Esophagus muscularis mucosa (tissue), 4 donors: Measurements from ENCODE around the gene MACROD2. TPM values are rescaled to one million over a fixed set of nuclear protein-coding genes. Genes with fewer than 3 reads are reported as not detected.

Source experiments
- DNase-seq: peaks from one replicate; pipeline ENCODE4 v3.0.0-alpha.2; 2017; ENCODE audit errors: extremely low spot score
- H3K27ac ChIP-seq, 4 donors: fragments of 200-600 bp; sonication (generic); replicated peaks in 1 of 4; 1 replicate in 3 of 4; 2 replicates in 1 of 4; pipeline ENCODE4 v1.5.1; 2016 to 2019; ENCODE audit warnings: mild to moderate bottlenecking in 1 of 4
- H3K27me3 ChIP-seq, 4 donors: fragments of 200-600 bp; sonication (generic); one replicate each; pipeline versions ENCODE4 v1.5.1 to v1.6.0; 2016 to 2019
- H3K36me3 ChIP-seq, 4 donors: fragments of 200-600 bp; sonication (generic); one replicate each; pipeline ENCODE4 v1.5.1; 2016 to 2019
- H3K4me1 ChIP-seq, 4 donors: fragments of 200-600 bp; sonication (generic); one replicate each; pipeline ENCODE4 v1.5.1; 2016 to 2019
- H3K4me3 ChIP-seq, 4 donors: fragments of 200-600 bp; sonication (generic); 1 replicate in 2 of 4; 2 replicates in 2 of 4; pipeline ENCODE4 v1.5.1; 2016 to 2019; ENCODE audit warnings: mild to moderate bottlenecking in 4 of 4, moderate library complexity in 1 of 4
- H3K9me3 ChIP-seq, 4 donors: fragments of 200-600 bp; sonication (generic); 1 replicate in 3 of 4; 2 replicates in 1 of 4; pipeline ENCODE4 v1.5.1; 2016 to 2019
- EP300 ChIP-seq: sonication (generic); formaldehyde crosslinking; IDR thresholded peaks from one replicate; pipeline ENCODE4 v1.6.1; 2017; ENCODE audit warnings: antibody characterized with exemption
- POLR2A ChIP-seq: fragments of 450-650 bp; IDR thresholded peaks from one replicate; pipeline ENCODE4 v1.6.1; 2017; ENCODE audit warnings: antibody characterized with exemption, moderate library complexity, mild to moderate bottlenecking, low read depth
- POLR2AphosphoS5 ChIP-seq, 2 donors: sonication (generic); formaldehyde crosslinking; IDR thresholded peaks; one replicate each; pipeline ENCODE4 v1.6.1; 2017; ENCODE audit warnings: antibody characterized with exemption in 2 of 2
- WGBS: methylation state at CpG from one replicate; pipeline ENCODE4 v1.1.5; 2018; 5-methylcytosine and 5-hydroxymethylcytosine counted together
- intact Hi-C: fragments of 100-400 bp; cut with DNase I; formaldehyde crosslinking; loops from one replicate; pipeline ENCODE4 v1.15.1; 2023
- total RNA-seq, 4 donors: library from RNA; depleted of rRNA; stranded (reverse); fragments of >200 nt; gene quantifications; one replicate each; pipeline versions ENCODE4 v1.1.0 to v1.2.1, GENCODE V29; 2016
- TF ChIP-seq, protein P1 (sequence below), 3 experiments: fragments of 200-600 bp in 2 of 3; fragments of 450-650 bp in 1 of 3; sonication (generic) in 2 of 3; IDR thresholded peaks; one replicate each; pipeline ENCODE4 v1.5.1; 2017 to 2019; ENCODE audit warnings: antibody characterized with exemption in 3 of 3, mild to moderate bottlenecking in 2 of 3, moderate library complexity in 1 of 3

MACROD2 gene
- total RNA-seq, 4 donors from 2014 or later = 1.4 to 3.6 (median 2.6) TPM

GRCh38 chr20:15716256-15716655 lies 1720.9 kb downstream of the MACROD2 start:
- DNase-seq = no peak
- TF ChIP-seq POLR2AphosphoS5 (IDR thresholded peaks at IDR 0.05) = no peak
- no peak for TF ChIP-seq POLR2A
- Histone ChIP-seq H3K4me3 (no peak overlapping the region), H3K27ac (no peak overlapping the region), H3K27me3 (no peaks in the 10 kb centered on the region), H3K36me3 (no peaks in the 10 kb centered on the region), H3K4me1 (no peaks in the 10 kb centered on the region), H3K9me3 (no peaks in the 10 kb centered on the region)
- intact Hi-C loops = no loop called here
- WGBS = 62% methylated on average over 5 of the region's 5 CpGs

GRCh38 chr20:15726416-15726815 lies 1731.1 kb downstream of the MACROD2 start:
- Histone ChIP-seq H3K9me3 (peaks cover 0 to 16% (median 0%) of the 10 kb centered on the region in 4 donors), H3K36me3 (no peaks in the 10 kb centered on the region), H3K4me1 (no peaks in the 10 kb centered on the region), H3K27ac (no peak overlapping the region), H3K27me3 (no peaks in the 10 kb centered on the region), H3K4me3 (no peak overlapping the region)
- no peak for DNase-seq
- WGBS = 96% methylated on average over 1 of the region's 1 CpG
- intact Hi-C loops = no loop called here
- TF ChIP-seq EP300 = no peak

DNA sequence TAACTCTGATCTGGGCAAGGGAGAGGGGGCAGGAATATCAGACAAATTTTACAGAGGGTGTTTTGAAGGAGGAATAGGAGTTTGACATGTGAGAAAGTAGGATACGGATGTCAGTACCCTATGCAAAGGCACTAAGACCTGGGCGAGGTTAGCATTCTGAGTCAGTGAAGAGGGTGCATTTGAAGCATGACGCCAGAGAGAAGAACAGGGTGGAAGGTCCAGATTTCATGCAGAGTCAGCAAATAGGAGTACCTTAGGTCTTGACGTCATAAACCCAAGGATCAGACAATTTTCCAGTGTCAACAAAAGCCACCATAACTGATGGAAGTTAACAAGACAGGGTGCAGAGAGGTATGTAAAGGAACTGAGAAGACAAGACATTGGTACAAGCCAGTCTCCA lies 1738.7 kb downstream of the MACROD2 start:
- Histone ChIP-seq H3K9me3 (peaks cover 0 to 6% (median 0%) of the 10 kb centered on the region in 4 donors), H3K4me3 (no peak overlapping the region), H3K27ac (no peak overlapping the region), H3K27me3 (no peaks in the 10 kb centered on the region), H3K36me3 (no peaks in the 10 kb centered on the region), H3K4me1 (no peaks in the 10 kb centered on the region)
- WGBS = 83% methylated on average over 4 of the region's 4 CpGs
- intact Hi-C loops = no loop called here
- TF ChIP-seq EP300 (no peak), POLR2A (no peak), POLR2AphosphoS5 (IDR thresholded peaks at IDR 0.05) (no peak)
- TF ChIP-seq, protein P1, sequence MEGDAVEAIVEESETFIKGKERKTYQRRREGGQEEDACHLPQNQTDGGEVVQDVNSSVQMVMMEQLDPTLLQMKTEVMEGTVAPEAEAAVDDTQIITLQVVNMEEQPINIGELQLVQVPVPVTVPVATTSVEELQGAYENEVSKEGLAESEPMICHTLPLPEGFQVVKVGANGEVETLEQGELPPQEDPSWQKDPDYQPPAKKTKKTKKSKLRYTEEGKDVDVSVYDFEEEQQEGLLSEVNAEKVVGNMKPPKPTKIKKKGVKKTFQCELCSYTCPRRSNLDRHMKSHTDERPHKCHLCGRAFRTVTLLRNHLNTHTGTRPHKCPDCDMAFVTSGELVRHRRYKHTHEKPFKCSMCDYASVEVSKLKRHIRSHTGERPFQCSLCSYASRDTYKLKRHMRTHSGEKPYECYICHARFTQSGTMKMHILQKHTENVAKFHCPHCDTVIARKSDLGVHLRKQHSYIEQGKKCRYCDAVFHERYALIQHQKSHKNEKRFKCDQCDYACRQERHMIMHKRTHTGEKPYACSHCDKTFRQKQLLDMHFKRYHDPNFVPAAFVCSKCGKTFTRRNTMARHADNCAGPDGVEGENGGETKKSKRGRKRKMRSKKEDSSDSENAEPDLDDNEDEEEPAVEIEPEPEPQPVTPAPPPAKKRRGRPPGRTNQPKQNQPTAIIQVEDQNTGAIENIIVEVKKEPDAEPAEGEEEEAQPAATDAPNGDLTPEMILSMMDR (IDR thresholded peaks at IDR 0.05) = no peak
- DNase-seq = no peak

DNA sequence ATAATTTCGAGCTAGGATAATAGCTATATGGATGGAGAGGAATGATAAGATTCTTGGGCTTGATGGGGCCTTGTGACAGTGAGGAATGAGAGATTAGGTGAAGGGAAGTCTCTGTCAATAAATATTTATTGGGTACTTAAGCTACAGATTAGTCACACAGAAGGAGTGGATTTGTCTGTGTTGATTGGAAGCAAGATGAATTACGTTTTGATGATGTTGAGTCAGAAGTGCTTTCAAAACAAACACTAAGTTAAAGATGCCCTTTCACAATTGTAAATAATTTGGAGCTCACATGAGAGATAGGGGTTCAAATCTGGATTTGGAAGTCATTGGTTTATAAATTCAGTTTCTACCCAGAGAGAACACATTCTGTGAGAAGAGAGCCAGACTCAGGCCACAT lies 1743.7 kb downstream of the MACROD2 start:
- Histone ChIP-seq H3K9me3 (peaks cover 0 to 2% (median 0%) of the 10 kb centered on the region in 4 donors), H3K27me3 (no peaks in the 10 kb centered on the region), H3K36me3 (no peaks in the 10 kb centered on the region), H3K4me1 (no peaks in the 10 kb centered on the region), H3K4me3 (no peak overlapping the region), H3K27ac (no peak overlapping the region)
- TF ChIP-seq POLR2AphosphoS5 (IDR thresholded peaks at IDR 0.05) (no peak), POLR2A (no peak), EP300 (no peak)
- TF ChIP-seq, protein P1 (IDR thresholded peaks at IDR 0.05) = no peak
- intact Hi-C loops = no loop called here
- DNase-seq = no peak
- 71% methylated on average over 2 of the region's 2 CpGs for WGBS

DNA sequence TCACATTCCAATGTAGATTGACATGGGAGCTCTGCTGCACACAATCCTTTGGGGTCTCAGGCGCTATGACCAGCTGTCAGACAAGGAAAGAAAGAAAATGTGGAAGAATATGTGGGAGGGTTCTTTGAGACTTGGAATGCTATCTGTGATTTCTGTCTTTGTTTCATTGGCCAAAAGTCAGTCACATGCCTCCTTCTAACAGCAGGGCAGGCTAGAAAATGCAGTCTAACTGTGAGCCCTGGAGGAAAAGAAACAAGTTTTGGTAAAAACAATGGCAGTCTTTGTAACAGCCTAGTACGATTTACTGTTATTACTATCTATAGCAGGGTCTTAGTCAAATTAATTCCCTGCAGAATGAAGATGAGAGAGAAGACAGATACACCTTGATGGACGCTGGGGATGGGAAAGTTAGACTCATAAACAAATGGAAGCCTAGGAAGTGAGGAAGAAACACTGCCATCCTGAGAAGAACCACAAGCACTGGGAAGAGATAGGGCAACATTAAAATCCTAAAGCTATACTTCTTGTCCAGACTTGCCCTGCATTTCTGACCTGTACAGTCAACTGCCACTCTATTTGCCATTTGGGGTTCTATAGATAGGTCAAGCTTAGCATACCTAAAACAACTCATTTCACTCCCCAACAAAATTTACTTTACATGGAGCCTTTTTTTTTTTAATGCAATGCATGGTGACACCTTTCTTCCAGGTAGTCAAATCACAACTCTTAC lies 1744.9 kb downstream of the MACROD2 start:
- Histone ChIP-seq H3K27ac (no peak overlapping the region), H3K4me3 (no peak overlapping the region), H3K27me3 (no peaks in the 10 kb centered on the region), H3K9me3 (no peaks in the 10 kb centered on the region), H3K36me3 (no peaks in the 10 kb centered on the region), H3K4me1 (no peaks in the 10 kb centered on the region)
- intact Hi-C loops = no loop called here
- DNase-seq = no peak
- 81% methylated on average over 3 of the region's 3 CpGs for WGBS
- TF ChIP-seq, protein P1 (IDR thresholded peaks at IDR 0.05) = no peak
- TF ChIP-seq POLR2A (no peak), POLR2AphosphoS5 (IDR thresholded peaks at IDR 0.05) (no peak), EP300 (no peak)

DNA sequence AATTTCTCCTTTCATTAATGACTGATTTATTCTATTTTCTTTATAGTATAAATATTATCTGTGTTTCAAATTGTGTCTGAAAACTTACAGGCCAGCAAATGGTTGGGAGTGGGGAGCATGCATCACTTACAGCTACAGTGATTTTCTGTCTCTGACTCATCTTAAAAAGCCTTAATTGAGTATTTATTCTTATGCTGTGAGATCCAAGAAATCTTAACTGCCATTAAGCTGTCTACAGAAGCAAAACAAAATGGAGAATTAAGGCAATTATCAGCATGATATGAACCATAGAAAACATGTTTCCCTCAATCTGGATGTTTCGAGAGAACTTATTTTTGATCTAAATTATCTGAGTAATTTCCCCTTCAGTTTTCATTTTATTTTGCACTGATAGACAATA lies 1746.8 kb downstream of the MACROD2 start:
- intact Hi-C loops = no loop called here
- TF ChIP-seq POLR2A (no peak), EP300 (no peak)

More for the DNA sequence above, 1746.8 kb downstream of the MACROD2 start:
- Histone ChIP-seq H3K4me3 (no peak overlapping the region), H3K36me3 (no peaks in the 10 kb centered on the region), H3K27ac (no peak overlapping the region), H3K27me3 (no peaks in the 10 kb centered on the region), H3K9me3 (peaks cover 0 to 2% (median under 1%) of the 10 kb centered on the region in 4 donors), H3K4me1 (no peaks in the 10 kb centered on the region)
- DNase-seq = no peak
- 89% methylated on average over 1 of the region's 1 CpG for WGBS
